Measurements from ENCODE around the gene PPP6R2.

GRCh38 chr22:50341977-50342650 is 1.0 kb upstream of the PPP6R2 start:
- no peak for TF ChIP-seq GATA2 (IDR thresholded peaks at IDR 0.05; ENCODE audit: low read depth, low read length)
- no peak for TF ChIP-seq GATA3 (IDR thresholded peaks at IDR 0.05; ENCODE audit: low read depth, low read length)

Data from SH-SY5Y (cell line).